HCT116 (cell line): ENCODE measurements around the gene TRNAU1AP. TPM values are rescaled to one million over a fixed set of nuclear protein-coding genes. Genes with fewer than 3 reads are reported as not detected.

Experiments
- ATAC-seq: fragments of 200-7000 bp; cut with Tn5 transposase; 2 replicates; pipeline ENCODE4 v1.9.1; 2020; ENCODE audit warnings: mild to moderate bottlenecking, moderate library complexity
- BruUV-seq: library from RNA; stranded (reverse); fragments of 400-500 nt; replicated peaks from 2 replicates; lab custom pipeline; 2021; lab: Mats Ljungman, UMichigan
- CTCF ChIA-PET: fragments of 300-600 bp; sonication (Branson Sonifier 250); formaldehyde crosslinking; loops from one replicate; lab custom pipeline; 2021; ENCODE audit warnings: antibody characterized with exemption; lab: Charles Lee
- POLR2A ChIA-PET: fragments of 300-600, 350-600 bp; sonication (Branson Sonifier 250); formaldehyde crosslinking; loops from one replicate; lab custom pipeline; 2021; ENCODE audit warnings: antibody characterized with exemption; lab: Charles Lee
- RAD21 ChIA-PET, 2 experiments: fragments of 300-600 bp; sonication (Branson Sonifier 250); formaldehyde crosslinking; loops; one replicate each; lab custom pipeline; 2023; ENCODE audit warnings: low total read pairs in 2 of 2; ENCODE audit not compliant: uncharacterized antibody in 2 of 2, unreplicated experiment in 2 of 2, low non-redundant PET in 1 of 2; lab: Charles Lee
- DNase-seq: peaks from one replicate; pipeline ENCODE4 v3.0.0-alpha.2; 2010; ENCODE audit warnings: low read depth, low spot score
- H2AFZ ChIP-seq: fragments of 200-600 bp; shearing (Covaris generic), sonication (generic); 2 replicates; pipeline ENCODE4 v1.6.1; 2017; ENCODE audit warnings: low read depth, mixed run types, mixed read lengths, antibody characterized with exemption, low read length; ENCODE audit not compliant: poor library complexity, severe bottlenecking
- H3K27ac ChIP-seq: 2 replicates; pipeline ENCODE4 v1.5.1; 2012; ENCODE audit warnings: low read depth, low read length
- H3K27me3 ChIP-seq: fragments of 200-600 bp; sonication (generic); 2 replicates; pipeline ENCODE4 v1.6.1; 2016; ENCODE audit warnings: mixed run types, low read length, mixed read lengths; ENCODE audit not compliant: insufficient read depth
- H3K36me3 ChIP-seq, 2 experiments: fragments of 200-500 bp in 1 of 2; fragments of 200-600 bp in 1 of 2; sonication (Bioruptor generic) in 1 of 2; sonication (generic) in 1 of 2; 2 replicates each; pipeline versions ENCODE4 v1.5.1 to v1.6.1; 2014 to 2016; ENCODE audit warnings: low read length in 2 of 2, inconsistent platforms in 1 of 2, mixed read lengths in 1 of 2, mixed run types in 1 of 2; ENCODE audit not compliant: insufficient read depth in 2 of 2, control insufficient read depth in 1 of 2
- H3K4me1 ChIP-seq, 2 experiments: fragments of 200-600 bp in 1 of 2; sonication (generic) in 1 of 2; 2 replicates each; pipeline versions ENCODE4 v1.5.1 to v1.6.1; 2012 to 2017; ENCODE audit warnings: low read length in 2 of 2, inconsistent platforms in 1 of 2, mild to moderate bottlenecking in 1 of 2, mixed read lengths in 1 of 2, mixed run types in 1 of 2, moderate library complexity in 1 of 2; ENCODE audit not compliant: insufficient read depth in 2 of 2, control insufficient read depth in 1 of 2
- H3K4me2 ChIP-seq: fragments of 200-600 bp; sonication (generic); 2 replicates; pipeline ENCODE4 v1.6.1; 2017; ENCODE audit warnings: mixed run types, low read length, mixed read lengths
- H3K4me3 ChIP-seq, 2 experiments: fragments of 200-600 bp in 1 of 2; sonication (generic) in 1 of 2; replicated peaks in 1 of 2; 2 replicates each; pipeline ENCODE4 v1.5.1; 2011 to 2016; ENCODE audit warnings: low read length in 2 of 2, control low read depth in 1 of 2, low read depth in 1 of 2, mild to moderate bottlenecking in 1 of 2, mixed read lengths in 1 of 2, mixed run types in 1 of 2
- H3K79me2 ChIP-seq: fragments of 200-600 bp; sonication (generic); 2 replicates; pipeline ENCODE4 v1.6.1; 2017; ENCODE audit warnings: mild to moderate bottlenecking, mixed run types, low read length, moderate library complexity, mixed read lengths; ENCODE audit not compliant: insufficient read depth
- H3K9ac ChIP-seq: fragments of 200-600 bp; sonication (generic); 2 replicates; pipeline ENCODE4 v1.6.1; 2016; ENCODE audit warnings: low read length, mixed read lengths
- H3K9me2 ChIP-seq: fragments of 200-600 bp; sonication (generic), shearing (Covaris generic); 2 replicates; pipeline ENCODE4 v1.6.1; 2017; ENCODE audit warnings: mixed run types, mild to moderate bottlenecking, moderate library complexity; ENCODE audit not compliant: insufficient read depth
- H3K9me3 ChIP-seq, 2 experiments: fragments of 200-500 bp in 1 of 2; fragments of 200-600 bp in 1 of 2; sonication (Bioruptor generic) in 1 of 2; sonication (generic) in 1 of 2; 2 replicates each; pipeline ENCODE4 v1.6.1; 2014 to 2017; ENCODE audit warnings: low read length in 2 of 2, mixed read lengths in 2 of 2, inconsistent platforms in 1 of 2, low read depth in 1 of 2, mild to moderate bottlenecking in 1 of 2, mixed run types in 1 of 2, moderate library complexity in 1 of 2; ENCODE audit not compliant: control insufficient read depth in 1 of 2, insufficient read depth in 1 of 2
- H4K20me1 ChIP-seq: fragments of 200-600 bp; sonication (generic), shearing (Covaris generic); 2 replicates; pipeline ENCODE4 v1.6.1; 2017; ENCODE audit warnings: mixed run types, mild to moderate bottlenecking, moderate library complexity; ENCODE audit not compliant: insufficient read depth
- CTCF ChIP-seq, 3 experiments: fragments of 200-600 bp in 1 of 3; sonication (generic) in 1 of 3; IDR thresholded peaks in 2 of 3; conservative IDR thresholded peaks in 1 of 3; 2 replicates each; pipeline ENCODE4 v1.5.1; 2012 to 2017; ENCODE audit warnings: low read depth in 2 of 3, low read length in 2 of 3, antibody characterized with exemption in 1 of 3, borderline replicate concordance in 1 of 3, control low read depth in 1 of 3, mild to moderate bottlenecking in 1 of 3, mixed read lengths in 1 of 3, mixed run types in 1 of 3, moderate library complexity in 1 of 3; ENCODE audit not compliant: insufficient read depth in 1 of 3
- EGR1 ChIP-seq: IDR thresholded peaks from 2 replicates; pipeline ENCODE4 v1.6.1; 2012; ENCODE audit warnings: low read depth
- ELF1 ChIP-seq: IDR thresholded peaks from 2 replicates; pipeline ENCODE4 v1.6.1; 2012; ENCODE audit warnings: low read depth, borderline replicate concordance
- EZH2 ChIP-seq: fragments of 200-600 bp; sonication (generic); IDR thresholded peaks from 2 replicates; pipeline ENCODE4 v1.6.1; 2017; ENCODE audit warnings: antibody characterized with exemption, mixed run types
- FOSL1 ChIP-seq: IDR thresholded peaks from 2 replicates; pipeline ENCODE4 v1.6.1; 2012; ENCODE audit warnings: low read depth
- MAX ChIP-seq: IDR thresholded peaks from 2 replicates; pipeline ENCODE4 v1.6.1; 2012
- POLR2A ChIP-seq: IDR thresholded peaks from 2 replicates; pipeline ENCODE4 v1.7.0; 2011; ENCODE audit warnings: borderline replicate concordance; ENCODE audit not compliant: insufficient read depth, insufficient read length; ENCODE audit errors: extremely low read depth
- POLR2AphosphoS5 ChIP-seq: IDR thresholded peaks from 2 replicates; pipeline ENCODE4 v1.6.1; 2011; ENCODE audit warnings: mild to moderate bottlenecking, low read depth, low read length, moderate library complexity
- RAD21 ChIP-seq: IDR thresholded peaks from 2 replicates; pipeline ENCODE4 v1.6.1; 2012; ENCODE audit warnings: low read depth, mild to moderate bottlenecking
- SIN3A ChIP-seq: IDR thresholded peaks from 2 replicates; pipeline ENCODE4 v1.6.1; 2012; ENCODE audit warnings: low read depth
- SP1 ChIP-seq: IDR thresholded peaks from 2 replicates; pipeline ENCODE4 v1.6.1; 2012; ENCODE audit warnings: low read depth
- SRF ChIP-seq: IDR thresholded peaks from 2 replicates; pipeline ENCODE4 v1.6.1; 2012; ENCODE audit warnings: low read depth
- TCF7L2 ChIP-seq: IDR thresholded peaks from 2 replicates; pipeline ENCODE4 v1.7.0; 2011; ENCODE audit warnings: borderline replicate concordance, inconsistent platforms; ENCODE audit not compliant: insufficient read depth, insufficient read length; ENCODE audit errors: extremely low read depth
- YY1 ChIP-seq: IDR thresholded peaks from 2 replicates; pipeline ENCODE4 v1.6.1; 2011; ENCODE audit warnings: low read length, low read depth, moderate library complexity, mild to moderate bottlenecking; ENCODE audit not compliant: insufficient replicate concordance; ENCODE audit errors: extremely low read depth
- ZBTB33 ChIP-seq: IDR thresholded peaks from 2 replicates; pipeline ENCODE4 v1.6.1; 2011; ENCODE audit warnings: mild to moderate bottlenecking, low read length, moderate library complexity; ENCODE audit not compliant: insufficient replicate concordance; ENCODE audit errors: extremely low read depth
- ZFX ChIP-seq: fragments of 450-650 bp; IDR thresholded peaks from 2 replicates; pipeline ENCODE4 v1.6.1; 2017
- ZNF274 ChIP-seq: fragments of 200-500 bp; sonication (Bioruptor generic); IDR thresholded peaks from 2 replicates; pipeline ENCODE4 v1.6.1; 2014; ENCODE audit warnings: mild to moderate bottlenecking, low read depth, low read length, inconsistent platforms
- intact Hi-C: fragments of 100-400 bp; cut with micrococcal nuclease; formaldehyde crosslinking; loops from 2 replicates; pipeline ENCODE4 v1.10.0; 2022
- total RNA-seq: library from RNA; stranded (reverse); gene quantifications from one replicate; pipeline ENCODE4 v1.2.1, GENCODE V29; 2021; ENCODE audit not compliant: unreplicated experiment

Gene TRNAU1AP
- total RNA-seq, 1 experiment from 2014 or later = 29.7 TPM

- Histone ChIP-seq H3K36me3 (peaks cover 21 to 36% of the 10 kb centered on the region in 2 experiments), H2AFZ (peak within 1 kb of the TSS; percentile 12), H3K4me3 (peak within 1 kb of the TSS; percentile 82 to 94), H3K9ac (peak within 1 kb of the TSS; percentile 87), H4K20me1 (peaks cover 12% of the 10 kb centered on the region; the same call in 1 of the 2 replicates), H3K9me3 (no peaks in the 10 kb centered on the region), H3K4me1 (peaks cover 29 to 72% of the 10 kb centered on the region in 2 experiments), H3K9me2 (no peaks in the 10 kb centered on the region), H3K4me2 (peak within 1 kb of the TSS; percentile 78), H3K27ac (peak within 1 kb of the TSS; percentile 97), H3K79me2 (peaks cover 40% of the 10 kb centered on the region), H3K27me3 (no peaks in the 10 kb centered on the region)
- ATAC-seq (peak; percentile 62), DNase-seq (peak; percentile 97)
- TSS peak; percentile 94 for BruUV-seq
- no peak for TF ChIP-seq SRF
- no peak for TF ChIP-seq ZNF274
- TF ChIP-seq POLR2A = peak; percentile 99
- TF ChIP-seq SP1 = no peak
- no peak for TF ChIP-seq EGR1
- TF ChIP-seq SIN3A = no peak
- TF ChIP-seq ELF1 = no peak
- TF ChIP-seq POLR2AphosphoS5 = peak; percentile 100
- TF ChIP-seq MAX = no peak
- peak; percentile 23 for TF ChIP-seq YY1
- TF ChIP-seq ZFX = peak; percentile 43
- TF ChIP-seq EZH2 = no peak
- no peak for TF ChIP-seq RAD21
- TF ChIP-seq FOSL1 = no peak
- no peak for TF ChIP-seq CTCF (IDR thresholded peaks at IDR 0.05 in 2 of 3, conservative IDR thresholded peaks at IDR 0.05 in 1 of 3; ENCODE audit: borderline replicate concordance in 1 of 3, insufficient read depth in 1 of 3, low read depth in 2 of 3, low read length in 2 of 3)
- no peak for TF ChIP-seq TCF7L2
- TF ChIP-seq ZBTB33 = peak; percentile 95
- ChIA-PET CTCF (no interaction called here), POLR2A (interaction anchor here (0.8 to 5.8 kb wide), 16 partner anchors 11 to 372 kb away, joined by 3 to 48 read pairs (median 4); partner anchors contain the start of genes MED18 and RNU11), RAD21 (no interaction called here)
- intact Hi-C loops = loop anchor here (5.0 kb wide), 2 partner anchors 232 to 258 kb away; partner anchors contain the start of gene YTHDF2
Measured at GRCh38 chr1:28505406-28506187, 47.3 kb upstream of the TRNAU1AP start, which contains the start of gene RCC1. RCC1 (plus strand) TSS chr1:28506043; CDS start chr1:28529867, 23,824 bp downstream.
